Activated CD4-positive, alpha-beta T cell treated with anti-CD3 and anti-CD28 coated beads, Interleukin-2, amount 50 U/mL, for 1 hour (primary cell): ENCODE results near the gene TMEM150C.

Source experiments
- DNase-seq: peaks from one replicate; pipeline ENCODE4 v3.0.0-alpha.2; 2020

TMEM150C gene

GRCh38 chr4:82561786-82562563 lies at the start of gene TMEM150C:
TMEM150C (minus strand) TSS chr4:82561988; CDS start chr4:82504657, 57,331 bp downstream.
- DNase-seq = no peak

- DNase-seq = no peak
Measured at GRCh38 chr4:82611527-82611926, 49.7 kb upstream of the TMEM150C start.

- DNase-seq = no peak
Measured at GRCh38 chr4:82610041-82610440, 48.3 kb upstream of the TMEM150C start.

- no peak for DNase-seq
Measured at GRCh38 chr4:82606622-82607021, 44.8 kb upstream of the TMEM150C start.

- no peak for DNase-seq
Measured at GRCh38 chr4:82604522-82604921, 42.7 kb upstream of the TMEM150C start.

GRCh38 chr4:82601242-82602015 lies 39.6 kb upstream of the TMEM150C start:
- no peak for DNase-seq

GRCh38 chr4:82599336-82599735 lies 37.5 kb upstream of the TMEM150C start:
- no peak for DNase-seq

GRCh38 chr4:82594456-82594855 lies 32.7 kb upstream of the TMEM150C start:
- DNase-seq = no peak

- DNase-seq = no peak
Measured at GRCh38 chr4:82593411-82593810, 31.6 kb upstream of the TMEM150C start.

GRCh38 chr4:82592639-82593038 lies 30.9 kb upstream of the TMEM150C start:
- no peak for DNase-seq

GRCh38 chr4:82591592-82591991 lies 29.8 kb upstream of the TMEM150C start:
- DNase-seq = no peak

- DNase-seq = no peak
Measured at GRCh38 chr4:82589756-82590155, 28.0 kb upstream of the TMEM150C start.

GRCh38 chr4:82588771-82589270 lies 27.0 kb upstream of the TMEM150C start:
- DNase-seq = no peak

- DNase-seq = no peak
Measured at GRCh38 chr4:82587826-82588540, 26.2 kb upstream of the TMEM150C start.

- no peak for DNase-seq
Measured at GRCh38 chr4:82585690-82586435, 24.1 kb upstream of the TMEM150C start.

- no peak for DNase-seq
Measured at GRCh38 chr4:82584931-82585330, 23.1 kb upstream of the TMEM150C start.

- DNase-seq = no peak
Measured at GRCh38 chr4:82583897-82584587, 22.3 kb upstream of the TMEM150C start.

GRCh38 chr4:82579932-82580331 lies 18.1 kb upstream of the TMEM150C start:
- DNase-seq = no peak

GRCh38 chr4:82578935-82579334 lies 17.1 kb upstream of the TMEM150C start:
- DNase-seq = no peak

- DNase-seq = no peak
Measured at GRCh38 chr4:82577451-82577850, 15.7 kb upstream of the TMEM150C start.

GRCh38 chr4:82569727-82570126 lies 7.9 kb upstream of the TMEM150C start:
- no peak for DNase-seq

GRCh38 chr4:82569076-82569475 lies 7.3 kb upstream of the TMEM150C start:
- DNase-seq = no peak
